Endothelial cell of umbilical vein (primary cell): Measurements from ENCODE around the gene MARS1. TPM values are rescaled to one million over a fixed set of nuclear protein-coding genes. Genes with fewer than 3 reads are reported as not detected.

Experiments used
- BruUV-seq: library from RNA; stranded (reverse); fragments of 400-500 nt; replicated peaks from 2 replicates; lab custom pipeline; 2021; lab: Mats Ljungman, UMichigan
- CTCF ChIA-PET: fragments of 300-600, 350-600 bp; sonication (Branson Sonifier 250); formaldehyde crosslinking; loops from one replicate; lab custom pipeline; 2021; ENCODE audit warnings: antibody characterized with exemption, inconsistent platforms; lab: Charles Lee
- POLR2A ChIA-PET: fragments of 300-600, 350-600 bp; sonication (Branson Sonifier 250); formaldehyde crosslinking; loops from one replicate; lab custom pipeline; 2021; ENCODE audit warnings: antibody characterized with exemption, inconsistent platforms; lab: Charles Lee
- DNase-seq: peaks from one replicate; pipeline ENCODE4 v3.0.0-alpha.2; 2011; ENCODE audit warnings: low read depth, low spot score
- FAIRE-seq: peaks from 2 replicates; lab custom pipeline; 2011; peaks lifted over from hg19 to GRCh38; lab: Jason Lieb, UNC
- H2AFZ ChIP-seq: 2 replicates; pipeline ENCODE4 v1.6.0; 2012; ENCODE audit warnings: low read depth, low read length, control low read depth, inconsistent platforms
- H3K27ac ChIP-seq: 2 replicates; pipeline ENCODE4 v1.5.1; 2011; ENCODE audit warnings: low read depth, mild to moderate bottlenecking, control low read depth, low read length, moderate library complexity; ENCODE audit not compliant: insufficient read depth
- H3K27me3 ChIP-seq, 2 experiments: 2 replicates each; pipeline versions ENCODE4 v1.6.0 to v1.6.1; 2011; ENCODE audit warnings: low read length in 2 of 2, mixed read lengths in 1 of 2; ENCODE audit not compliant: control insufficient read depth in 2 of 2, insufficient read depth in 2 of 2
- H3K36me3 ChIP-seq, 2 experiments: 2 replicates in 1 of 2; 3 replicates in 1 of 2; pipeline ENCODE4 v1.5.1; 2011; ENCODE audit warnings: low read length in 2 of 2, mild to moderate bottlenecking in 1 of 2, moderate library complexity in 1 of 2; ENCODE audit not compliant: control insufficient read depth in 2 of 2, insufficient read depth in 2 of 2; ENCODE audit errors: extremely low read depth in 1 of 2
- H3K4me1 ChIP-seq: 3 replicates; pipeline ENCODE4 v1.5.1; 2011; ENCODE audit warnings: mild to moderate bottlenecking, low read length; ENCODE audit not compliant: control insufficient read depth, insufficient read depth; ENCODE audit errors: extremely low read depth
- H3K4me2 ChIP-seq: 2 replicates; pipeline ENCODE4 v1.6.1; 2011; ENCODE audit warnings: low read length, control low read depth, mixed read lengths; ENCODE audit not compliant: insufficient read depth
- H3K4me3 ChIP-seq, 3 experiments: fragments of 200-600 bp in 1 of 3; sonication (generic), shearing (Covaris generic) in 1 of 3; replicated peaks in 1 of 3; 2 replicates each; pipeline ENCODE4 v1.5.1; 2011 to 2016; ENCODE audit warnings: control low read depth in 3 of 3, low read length in 3 of 3, mild to moderate bottlenecking in 2 of 3, inconsistent platforms in 1 of 3, low read depth in 1 of 3, moderate library complexity in 1 of 3; ENCODE audit not compliant: insufficient read depth in 1 of 3
- H3K79me2 ChIP-seq: 2 replicates; pipeline ENCODE4 v1.6.0; 2012; ENCODE audit warnings: low read length, inconsistent platforms; ENCODE audit not compliant: control insufficient read depth, insufficient read depth
- H3K9ac ChIP-seq: replicated peaks from 2 replicates; pipeline ENCODE3; 2011; ENCODE audit warnings: low read length, control low read depth; ENCODE audit not compliant: insufficient read depth; ENCODE audit errors: extremely low read depth
- H3K9me1 ChIP-seq: replicated peaks from 3 replicates; pipeline ENCODE4 v1.6.0; 2011; ENCODE audit warnings: mild to moderate bottlenecking, low read length; ENCODE audit not compliant: control insufficient read depth, insufficient read depth; ENCODE audit errors: extremely low read depth
- H3K9me3 ChIP-seq: replicated peaks from 2 replicates; pipeline ENCODE4 v1.5.1; 2012; ENCODE audit warnings: low read length, inconsistent platforms; ENCODE audit not compliant: control insufficient read depth, insufficient read depth
- H4K20me1 ChIP-seq: replicated peaks from 2 replicates; pipeline ENCODE3; 2011; ENCODE audit warnings: mild to moderate bottlenecking, low read length; ENCODE audit not compliant: control insufficient read depth, insufficient read depth; ENCODE audit errors: extremely low read depth
- EZH2 ChIP-seq: IDR thresholded peaks from 2 replicates; pipeline ENCODE4 v1.6.1; 2012; ENCODE audit warnings: borderline replicate concordance, low read depth, mild to moderate bottlenecking, moderate library complexity, low read length, inconsistent platforms; ENCODE audit not compliant: severe bottlenecking
- FOS ChIP-seq: IDR thresholded peaks from 2 replicates; pipeline ENCODE4 v1.6.1; 2011; ENCODE audit warnings: mild to moderate bottlenecking, low read length, moderate library complexity, borderline replicate concordance; ENCODE audit not compliant: insufficient read depth
- GATA2 ChIP-seq: IDR thresholded peaks from 2 replicates; pipeline ENCODE4 v1.7.0; 2011; ENCODE audit warnings: low read depth, mild to moderate bottlenecking, moderate library complexity, mixed read lengths, low read length; ENCODE audit not compliant: insufficient read length, insufficient read depth
- JUN ChIP-seq: IDR thresholded peaks from 2 replicates; pipeline ENCODE4 v1.6.1; 2011; ENCODE audit warnings: borderline replicate concordance, low read depth; ENCODE audit not compliant: insufficient read length, insufficient read depth
- MYC ChIP-seq: IDR thresholded peaks from one replicate; pipeline ENCODE4 v1.6.1; 2011; ENCODE audit warnings: mild to moderate bottlenecking, low read depth, low read length
- POLR2A ChIP-seq: IDR thresholded peaks from 2 replicates; pipeline ENCODE4 v1.6.1; 2012; ENCODE audit warnings: low read depth, mild to moderate bottlenecking, control low read depth, low read length
- POLR2AphosphoS5 ChIP-seq: IDR thresholded peaks from 2 replicates; pipeline ENCODE4 v1.6.1; 2012; ENCODE audit warnings: low read depth, mild to moderate bottlenecking, control low read depth, low read length, moderate library complexity; ENCODE audit not compliant: insufficient read depth
- dilution Hi-C: fragments of 300-500 bp; cut with MboI; formaldehyde crosslinking; loops from one replicate; pipeline ENCODE4 v1.15.0; 2019; ENCODE audit warnings: low sequenced_read_pairs; ENCODE audit not compliant: extremely low pct_ligation_motif_present
- intact Hi-C: fragments of 100-400 bp; cut with micrococcal nuclease; formaldehyde crosslinking; loops from one replicate; pipeline ENCODE4 v1.10.0; 2022
- polyA plus RNA-seq, 4 experiments: library from polyadenylated mRNA; depleted of rRNA in 3 of 4; stranded (reverse) in 3 of 4; unstranded in 1 of 4; fragments of >200 nt; gene quantifications; 2 replicates each; pipeline versions ENCODE4 v1.2.1 to v1.2.3, GENCODE V29; 2011 to 2012; ENCODE audit warnings: missing spikeins in 1 of 4
- total RNA-seq: library from RNA; stranded (reverse); gene quantifications from 2 replicates; pipeline ENCODE4 v1.2.3, GENCODE V29; 2021
- TF ChIP-seq, protein P1 (sequence below): IDR thresholded peaks from 2 replicates; pipeline ENCODE4 v1.6.1; 2011; ENCODE audit not compliant: insufficient read depth, insufficient read length
- TF ChIP-seq, protein P2 (sequence below), 2 donors: IDR thresholded peaks; 1 replicate in 1 of 2; 2 replicates in 1 of 2; pipeline ENCODE4 v1.5.1; 2011; ENCODE audit warnings: low read length in 2 of 2, mild to moderate bottlenecking in 2 of 2, moderate library complexity in 2 of 2, control low read depth in 1 of 2, inconsistent platforms in 1 of 2, low read depth in 1 of 2; ENCODE audit not compliant: insufficient read depth in 1 of 2; ENCODE audit errors: extremely low read depth in 1 of 2

MARS1 gene
- total and polyA plus RNA-seq, 2 donors (not counting 3 experiments of a cell fraction or from before 2014, with no cell fraction given) = 118 to 212 TPM

DNA sequence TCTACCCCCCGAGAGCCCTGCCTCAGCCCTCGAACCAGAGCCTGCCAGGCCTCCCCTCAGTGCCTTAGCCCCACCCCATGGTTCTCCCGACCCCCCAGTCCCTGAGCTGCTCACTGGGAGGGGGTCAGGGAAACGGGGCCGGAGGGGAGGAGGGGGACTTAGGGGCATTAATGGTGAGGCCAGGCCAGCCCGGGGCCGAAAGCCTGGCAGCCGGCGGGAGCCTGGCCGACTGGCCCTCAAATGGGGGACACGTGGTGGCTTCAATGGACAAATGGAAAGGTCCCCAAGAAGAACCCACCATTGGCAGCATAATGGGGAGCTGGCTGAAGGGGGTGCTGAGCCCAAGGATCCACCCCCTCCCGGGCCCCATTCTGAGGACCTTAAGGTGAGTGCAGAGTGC, 40.3 kb downstream of the MARS1 start:
- no peak for FAIRE-seq

More for the DNA sequence above, 40.3 kb downstream of the MARS1 start:
- H3K9me3 ChIP-seq = no peaks in the 10 kb centered on the region
- dilution Hi-C loops (no loop called here), intact Hi-C loops (no loop called here)
- no peaks in the 10 kb centered on the region for H4K20me1 ChIP-seq
- no peaks in the 10 kb centered on the region for H3K27me3 ChIP-seq
- DNase-seq = no peak
- H3K9me1 ChIP-seq = no peaks in the 10 kb centered on the region
- no peak overlapping the region for H2AFZ ChIP-seq
- H3K27ac ChIP-seq = no peak overlapping the region
- H3K9ac ChIP-seq = no peak overlapping the region
- TF ChIP-seq, protein P1, sequence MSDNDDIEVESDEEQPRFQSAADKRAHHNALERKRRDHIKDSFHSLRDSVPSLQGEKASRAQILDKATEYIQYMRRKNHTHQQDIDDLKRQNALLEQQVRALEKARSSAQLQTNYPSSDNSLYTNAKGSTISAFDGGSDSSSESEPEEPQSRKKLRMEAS = no peak
- TF ChIP-seq MYC = no peak
- TF ChIP-seq EZH2 = no peak
- no peak for TF ChIP-seq FOS
- TF ChIP-seq JUN = no peak
- TF ChIP-seq POLR2A = no peak
- TF ChIP-seq GATA2 = no peak
- TF ChIP-seq, protein P2, sequence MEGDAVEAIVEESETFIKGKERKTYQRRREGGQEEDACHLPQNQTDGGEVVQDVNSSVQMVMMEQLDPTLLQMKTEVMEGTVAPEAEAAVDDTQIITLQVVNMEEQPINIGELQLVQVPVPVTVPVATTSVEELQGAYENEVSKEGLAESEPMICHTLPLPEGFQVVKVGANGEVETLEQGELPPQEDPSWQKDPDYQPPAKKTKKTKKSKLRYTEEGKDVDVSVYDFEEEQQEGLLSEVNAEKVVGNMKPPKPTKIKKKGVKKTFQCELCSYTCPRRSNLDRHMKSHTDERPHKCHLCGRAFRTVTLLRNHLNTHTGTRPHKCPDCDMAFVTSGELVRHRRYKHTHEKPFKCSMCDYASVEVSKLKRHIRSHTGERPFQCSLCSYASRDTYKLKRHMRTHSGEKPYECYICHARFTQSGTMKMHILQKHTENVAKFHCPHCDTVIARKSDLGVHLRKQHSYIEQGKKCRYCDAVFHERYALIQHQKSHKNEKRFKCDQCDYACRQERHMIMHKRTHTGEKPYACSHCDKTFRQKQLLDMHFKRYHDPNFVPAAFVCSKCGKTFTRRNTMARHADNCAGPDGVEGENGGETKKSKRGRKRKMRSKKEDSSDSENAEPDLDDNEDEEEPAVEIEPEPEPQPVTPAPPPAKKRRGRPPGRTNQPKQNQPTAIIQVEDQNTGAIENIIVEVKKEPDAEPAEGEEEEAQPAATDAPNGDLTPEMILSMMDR (IDR thresholded peaks at IDR 0.05; ENCODE audit: extremely low read depth in 1 of 2, insufficient read depth in 1 of 2, low read depth in 1 of 2, low read length in 2 of 2) = no peak
- no peak for TF ChIP-seq POLR2AphosphoS5
- POLR2A ChIA-PET = no interaction called here
- peaks cover 27 to 55% of the 10 kb centered on the region in 2 experiments for H3K36me3 ChIP-seq
- no TSS peak for BruUV-seq
- H3K4me1 ChIP-seq = peaks cover 14% of the 10 kb centered on the region
- no peak overlapping the region for H3K4me3 ChIP-seq
- CTCF ChIA-PET = interaction anchor here (0.9 kb wide), 1 partner anchor 9 kb away, joined by 3 read pairs; no protein-coding TSS in a partner anchor
- H3K4me2 ChIP-seq = no peak overlapping the region
- peaks cover 19% of the 10 kb centered on the region for H3K79me2 ChIP-seq
